Measurements from ENCODE around the gene RILPL2. TPM values are rescaled to one million over a fixed set of nuclear protein-coding genes. Genes with fewer than 3 reads are reported as not detected.
"Not testable (repeated sequence)": the region's sequence is repeated elsewhere in the genome, so short reads cannot be mapped to it uniquely, and the experiment has no call there.

RILPL2 gene
- polyA plus RNA-seq, 3 donors from 2014 or later, result 4.7 to 6.5 (median 6.5) TPM

DNA sequence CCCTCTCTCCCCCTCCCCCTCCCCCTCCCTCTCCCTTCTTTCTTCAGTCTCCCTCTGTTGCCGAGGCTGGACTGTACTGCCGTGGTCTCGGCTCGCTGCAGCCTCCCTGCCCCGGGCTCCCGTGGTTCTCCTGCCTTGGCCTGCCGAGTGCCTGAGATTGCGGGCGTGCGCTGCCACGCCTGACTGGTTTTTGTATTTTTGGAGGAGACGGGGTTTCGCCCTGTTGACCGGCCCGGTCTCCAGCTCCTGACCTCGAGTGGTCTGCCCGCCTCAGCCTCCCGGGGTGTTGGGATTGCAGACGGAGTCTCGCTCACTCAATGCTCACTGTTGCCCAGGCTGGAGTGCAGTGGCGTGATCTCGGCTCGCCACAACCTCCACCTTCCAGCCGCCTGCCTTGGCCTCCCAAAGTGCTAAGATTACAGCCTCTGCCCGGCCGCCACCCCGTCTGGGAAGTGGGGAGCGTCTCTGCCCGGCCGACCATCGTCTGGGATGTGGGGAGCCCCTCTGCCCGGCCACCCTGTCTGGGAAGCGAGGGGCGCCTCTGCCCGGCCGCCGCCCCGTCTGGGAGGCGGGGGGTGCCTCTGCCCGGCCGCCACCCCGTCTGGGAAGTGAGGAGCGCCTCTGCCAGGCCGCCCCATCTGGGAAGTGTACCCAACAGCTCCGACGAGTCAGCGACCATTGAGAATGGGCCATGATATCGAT, 64.7 kb downstream of the RILPL2 start:
- H3K27ac Mint-ChIP-seq; DNase-seq; H3K4me1 Mint-ChIP-seq; H3K27me3 Mint-ChIP-seq (ENCODE audit: low read depth in 3 of 3); H3K9me3 Mint-ChIP-seq; H3K4me3 Mint-ChIP-seq; H3K36me3 Mint-ChIP-seq: not testable (repeated sequence)

DNA sequence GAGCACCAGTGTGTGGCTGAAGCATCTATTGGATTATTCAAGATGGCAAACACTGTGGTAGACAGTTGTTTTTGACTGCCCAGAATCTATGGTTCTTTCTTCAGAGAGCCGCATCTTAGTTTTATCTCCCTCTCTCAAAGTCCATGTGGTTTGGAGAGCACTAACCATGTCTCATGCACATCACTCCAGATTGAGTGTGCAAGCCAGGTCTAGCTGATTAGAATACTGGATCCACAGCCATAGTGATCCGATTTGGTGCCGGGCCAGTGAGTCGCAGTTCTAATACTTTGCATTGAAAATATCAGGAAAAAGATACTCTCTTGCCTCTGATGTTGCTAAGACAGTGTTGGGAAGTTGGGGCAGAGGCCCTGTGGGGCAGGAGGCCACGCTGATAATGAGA, 67.3 kb downstream of the RILPL2 start:
- Mint-ChIP-seq H3K36me3 (no peaks in the 10 kb centered on the region), H3K4me1 (peaks cover 5 to 12% of the 10 kb centered on the region in 2 donors), H3K4me3 (no peak overlapping the region), H3K27ac (no peak overlapping the region), H3K27me3 (ENCODE audit: low read depth in 3 of 3) (peaks cover 6 to 11% (median 9%) of the 10 kb centered on the region in 3 donors), H3K9me3 (no peaks in the 10 kb centered on the region)
- DNase-seq, result no peak

DNA sequence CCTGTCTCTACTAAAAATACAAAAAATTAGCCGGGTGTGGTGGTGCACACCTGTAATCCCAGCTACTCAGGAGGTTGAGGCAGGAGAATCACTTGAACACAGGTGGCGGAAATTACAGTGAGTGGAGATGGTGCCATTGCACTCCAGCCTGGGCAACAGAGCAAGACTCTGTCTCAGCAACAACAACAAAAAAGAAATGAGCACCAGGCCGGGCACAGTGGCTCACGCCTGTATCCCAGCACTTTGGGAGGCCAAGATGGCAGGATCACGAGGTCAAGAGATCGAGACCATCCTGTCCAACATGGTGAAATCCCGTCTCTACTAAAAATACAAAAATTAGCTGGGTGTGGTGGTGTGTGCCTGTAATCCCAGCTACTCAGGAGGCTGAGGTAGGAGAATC, 68.1 kb downstream of the RILPL2 start:
- not testable (repeated sequence) for H3K36me3 Mint-ChIP-seq, DNase-seq, H3K27ac Mint-ChIP-seq, H3K4me3 Mint-ChIP-seq, H3K9me3 Mint-ChIP-seq
- Mint-ChIP-seq H3K27me3 (ENCODE audit: low read depth in 3 of 3) (peaks cover 9 to 17% (median 14%) of the 10 kb centered on the region in 3 donors), H3K4me1 (peaks cover 12 to 17% of the 10 kb centered on the region in 2 donors)

DNA sequence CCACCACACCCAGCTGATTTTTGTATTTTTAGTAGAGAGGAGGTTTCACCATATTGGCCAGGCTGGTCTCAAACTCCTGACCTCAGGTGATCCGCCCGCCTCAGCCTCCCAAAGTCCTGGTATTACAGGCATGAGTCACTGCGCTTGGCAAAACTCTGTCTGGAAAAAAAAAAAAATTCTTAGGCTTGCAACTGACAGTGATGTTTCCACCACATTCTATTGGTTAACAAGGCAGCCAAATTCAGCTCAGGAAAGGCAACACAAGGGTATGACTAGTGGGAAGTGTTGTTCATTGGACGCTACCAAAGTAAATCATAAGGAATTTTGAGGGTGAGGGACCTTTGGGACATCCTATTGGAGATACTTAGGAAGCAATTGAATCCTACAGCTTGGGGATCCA, 69.0 kb downstream of the RILPL2 start:
- H3K36me3 Mint-ChIP-seq, result no peaks in the 10 kb centered on the region
- H3K27ac Mint-ChIP-seq, result peak overlapping the region in 2 of 6 donors; percentile 66
- H3K4me3 Mint-ChIP-seq, result peak overlapping the region in 1 of 5 donors; percentile 6
- H3K9me3 Mint-ChIP-seq, result no peaks in the 10 kb centered on the region
- DNase-seq, result no peak
- peaks cover 9 to 17% (median 17%) of the 10 kb centered on the region in 3 donors for H3K27me3 Mint-ChIP-seq (ENCODE audit: low read depth in 3 of 3)
- peaks cover 18 to 25% of the 10 kb centered on the region in 2 donors for H3K4me1 Mint-ChIP-seq

Other genes with a start within 250 kb of the RILPL2 start
- gene MPHOSPH9, start 203.5 kb downstream of the RILPL2 start, polyA plus RNA-seq, result 10 to 100 TPM; 18.8 to 44.8 (median 43.9) TPM
- gene MTRFR, start 203.2 kb downstream of the RILPL2 start, polyA plus RNA-seq, result 10 to 100 TPM; 10.7 to 32.9 (median 16.3) TPM
- gene CDK2AP1, start 164.8 kb downstream of the RILPL2 start, polyA plus RNA-seq, result 10 to 100 TPM in 1 of 3 donors, 1 to 10 TPM in 2; 3.6 to 11.2 (median 6.4) TPM
- gene SBNO1, start 71.8 kb downstream of the RILPL2 start, polyA plus RNA-seq, result 10 to 100 TPM; 20.0 to 34.3 (median 26.9) TPM
- 1 to 10 TPM in 2 of 3 donors, under 1 TPM in 1; 0.16 to 6.1 (median 3.2) TPM for gene KMT5A, start 52.6 kb downstream of the RILPL2 start, polyA plus RNA-seq
- 10 to 100 TPM; 26.2 to 42.3 (median 37.8) TPM for gene SNRNP35, start 21.5 kb upstream of the RILPL2 start, polyA plus RNA-seq
- under 1 TPM in 1 of 3 donors, not detected in 2; 0.34 TPM for gene RILPL1, start 97.0 kb upstream of the RILPL2 start, polyA plus RNA-seq
- gene TMED2, start 147.9 kb upstream of the RILPL2 start, polyA plus RNA-seq, result 100 to 1,000 TPM; 426 to 609 (median 557) TPM
- 10 to 100 TPM in 2 of 3 donors, 1 to 10 TPM in 1; 7.2 to 17.7 (median 16.4) TPM for gene DDX55, start 165.4 kb upstream of the RILPL2 start, polyA plus RNA-seq
- gene EIF2B1, start 197.0 kb upstream of the RILPL2 start, polyA plus RNA-seq, result 10 to 100 TPM; 71.4 to 98.1 (median 75.2) TPM
- 10 to 100 TPM; 27.8 to 33.7 (median 30.7) TPM for gene GTF2H3, start 197.1 kb upstream of the RILPL2 start, polyA plus RNA-seq
- 1 to 10 TPM in 1 of 3 donors, under 1 TPM in 1, not detected in 1; 0.72 to 1.0 TPM for gene TCTN2, start 234.4 kb upstream of the RILPL2 start, polyA plus RNA-seq